Inferior parietal cortex (tissue), 1 donor: ENCODE measurements around the gene PROB1.
"Not testable (repeated sequence)": the region's sequence is repeated elsewhere in the genome, so short reads cannot be mapped to it uniquely, and the experiment has no call there.

Source experiments
- DNase-seq: peaks from one replicate; pipeline ENCODE4 v3.0.0-alpha.2; 2016; ENCODE audit errors: extremely low spot score

PROB1 gene

DNA sequence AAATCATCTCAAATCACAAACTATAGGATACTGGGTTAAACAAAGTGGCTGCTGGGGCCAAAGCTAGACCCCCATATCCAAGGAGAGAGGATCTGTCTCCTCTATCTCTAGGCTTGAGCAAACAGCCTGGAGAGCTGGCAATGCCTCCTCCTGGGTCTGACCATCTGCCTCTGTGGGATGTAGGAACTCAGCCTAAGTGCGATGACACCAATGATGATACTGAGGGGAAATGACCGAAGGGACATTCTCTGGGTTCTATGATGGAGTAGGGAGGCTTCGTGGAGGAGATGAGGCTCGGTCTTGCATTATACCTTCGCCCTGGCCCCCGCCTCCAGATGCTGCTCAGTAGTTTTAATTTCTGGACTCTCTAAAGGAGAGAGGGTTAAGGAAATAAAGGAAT lies 18.2 kb upstream of the PROB1 start:
- DNase-seq: no peak

DNA sequence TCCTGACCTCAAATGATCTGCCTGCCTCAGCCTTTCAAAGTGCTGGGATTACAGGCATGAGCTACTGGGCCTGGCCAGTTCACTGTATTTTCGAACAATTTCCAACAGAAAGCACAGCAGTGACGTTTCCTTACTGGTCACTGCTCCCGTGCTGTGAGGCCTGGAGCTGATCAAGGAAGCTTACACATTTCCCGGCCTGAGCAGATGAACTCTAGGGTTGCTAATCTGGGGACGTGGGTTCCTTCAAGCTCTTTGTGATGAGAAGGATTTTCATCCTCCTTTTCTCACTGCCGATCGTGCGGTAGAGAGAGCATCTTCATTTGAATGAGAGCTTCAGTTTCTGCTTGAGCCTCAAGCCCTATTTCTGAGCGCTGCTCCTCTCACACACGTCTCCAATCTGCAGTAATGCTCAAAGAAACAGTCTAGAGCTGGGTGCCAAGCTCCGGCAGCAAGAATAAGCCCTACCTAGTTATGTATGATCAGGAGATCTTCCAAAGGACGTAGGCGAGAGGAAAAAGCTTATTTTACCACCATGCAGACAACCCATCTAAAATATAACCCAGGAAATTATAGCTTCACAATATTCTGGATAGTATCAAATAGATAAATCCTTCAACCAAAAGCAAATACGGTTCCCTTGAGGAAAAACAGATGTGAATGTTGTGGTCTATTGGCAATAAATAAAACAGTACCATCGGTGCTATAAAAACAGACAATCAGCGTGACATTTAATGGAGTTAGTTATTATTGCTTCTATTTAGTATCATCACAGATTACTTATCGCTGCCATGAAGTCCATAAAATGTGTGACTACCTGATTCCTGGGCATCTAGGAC lies 16.3 kb upstream of the PROB1 start:
- peak; percentile 61 for DNase-seq

DNA sequence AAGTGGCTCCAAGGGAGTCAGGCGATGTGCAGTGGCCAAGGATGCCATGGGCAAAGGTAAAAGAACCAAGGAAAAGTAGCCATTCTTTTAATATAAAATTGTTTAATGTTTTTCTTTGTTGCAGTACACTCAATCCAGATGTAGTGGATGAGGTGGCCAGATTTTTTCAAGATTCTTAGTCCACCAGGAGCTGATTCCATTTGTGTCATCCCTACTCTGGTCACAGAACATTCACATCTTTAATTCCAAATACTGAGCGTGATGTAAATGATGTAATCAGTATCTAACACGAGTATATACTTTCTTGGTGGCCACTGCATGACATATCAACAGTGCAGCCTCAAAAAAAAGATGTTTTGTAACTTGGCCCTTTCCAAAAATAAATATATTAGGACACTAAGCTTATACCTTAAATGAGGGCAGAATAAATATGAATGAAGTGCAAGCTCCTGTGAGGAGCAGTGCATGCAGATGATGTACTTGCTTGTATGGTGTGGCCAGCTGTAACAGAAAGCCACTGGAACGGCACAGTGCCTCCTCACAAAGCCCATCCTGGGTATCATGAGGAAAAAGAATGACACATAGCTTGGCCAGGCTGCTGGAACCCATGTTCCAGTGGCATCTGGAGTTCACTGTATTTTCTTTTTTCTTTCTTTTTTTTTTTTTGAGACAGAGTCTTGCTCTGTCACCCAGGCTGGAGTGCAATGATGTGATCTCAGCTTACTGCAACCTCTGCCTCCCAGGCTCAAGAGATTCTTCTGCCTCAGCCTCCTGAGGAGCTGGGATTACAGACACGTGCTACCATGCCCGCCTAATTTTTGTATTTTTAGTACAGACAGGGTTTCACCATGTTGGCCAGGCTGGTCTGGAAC lies 15.5 kb upstream of the PROB1 start:
- no peak for DNase-seq

DNA sequence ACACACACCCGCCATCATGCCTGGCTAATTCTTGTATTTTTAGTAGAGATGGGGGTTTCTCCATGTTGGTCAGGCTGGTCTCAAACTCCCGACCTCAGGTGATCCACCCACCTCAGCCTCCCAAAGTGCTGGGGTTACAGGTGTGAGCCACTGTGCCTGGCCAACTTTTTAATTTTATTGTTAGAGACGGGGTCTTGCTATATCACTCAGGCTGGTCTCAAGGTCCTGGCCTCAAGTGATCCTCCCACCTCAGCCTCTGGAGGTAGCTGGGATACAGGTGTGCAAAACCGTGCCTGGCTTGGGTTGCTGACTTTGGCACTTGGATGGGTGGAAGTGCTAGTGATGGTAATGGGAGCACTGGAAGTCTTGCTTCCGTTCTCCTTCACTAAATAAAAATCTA lies 14.2 kb upstream of the PROB1 start:
- not testable (repeated sequence) for DNase-seq

DNA sequence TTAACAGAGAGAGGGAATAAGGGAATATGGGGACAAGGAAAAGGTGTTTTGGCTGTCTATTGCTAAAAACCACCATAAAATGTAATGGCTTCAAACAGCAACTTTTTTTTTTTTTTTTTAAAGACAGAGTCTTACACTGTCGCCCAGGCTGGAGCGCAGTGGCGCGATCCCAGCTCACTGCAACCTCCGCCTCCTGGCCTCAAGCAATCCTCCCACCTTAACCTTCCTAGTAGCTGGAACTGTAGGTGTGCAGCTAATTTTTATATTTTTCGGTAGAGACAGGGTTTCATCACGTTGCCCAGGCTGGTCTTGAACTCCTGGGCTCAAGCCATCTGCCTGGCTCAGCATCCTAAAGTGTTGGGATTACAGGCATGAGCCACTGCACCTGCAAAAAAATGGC lies 13.3 kb upstream of the PROB1 start:
- no peak for DNase-seq

DNA sequence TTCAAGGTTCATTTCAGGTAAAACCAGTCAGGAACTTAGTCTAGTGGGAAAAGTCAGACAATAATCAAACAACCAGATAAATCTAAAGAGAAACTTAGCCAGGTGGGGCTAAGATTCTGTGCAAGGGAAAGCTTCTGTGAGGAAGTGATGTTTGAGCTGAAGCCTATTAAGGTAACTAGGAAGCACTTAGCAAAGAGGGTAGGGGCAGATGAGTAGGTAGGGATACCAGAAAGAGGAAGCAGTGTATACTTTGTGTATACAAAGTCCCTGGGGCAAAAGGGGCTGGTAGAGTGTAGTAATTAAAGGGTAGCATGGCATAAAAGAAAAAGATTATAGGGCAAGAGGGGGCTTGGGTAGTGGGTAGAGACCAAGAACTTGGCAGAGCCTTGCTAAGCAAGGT lies 12.6 kb upstream of the PROB1 start:
- no peak for DNase-seq

DNA sequence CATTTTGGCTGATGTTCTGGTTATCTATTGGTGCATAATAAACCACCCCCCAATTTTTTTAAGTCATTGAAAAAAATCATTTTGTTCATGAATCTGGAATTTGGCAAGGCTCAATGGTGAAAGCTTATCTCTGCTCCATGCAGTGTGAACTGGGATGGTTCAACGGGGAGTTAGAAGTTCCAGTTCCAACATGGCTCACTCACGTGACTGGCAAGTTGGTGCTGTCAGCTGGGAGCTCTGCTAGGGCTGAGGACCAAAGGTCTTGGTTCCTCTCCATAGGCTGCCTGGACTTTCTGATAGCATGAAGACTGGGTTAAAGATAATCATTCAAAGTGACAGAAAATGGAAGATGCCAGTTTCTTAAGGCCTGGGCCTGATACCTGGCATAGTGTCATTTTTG lies 12.1 kb upstream of the PROB1 start:
- DNase-seq: no peak

DNA sequence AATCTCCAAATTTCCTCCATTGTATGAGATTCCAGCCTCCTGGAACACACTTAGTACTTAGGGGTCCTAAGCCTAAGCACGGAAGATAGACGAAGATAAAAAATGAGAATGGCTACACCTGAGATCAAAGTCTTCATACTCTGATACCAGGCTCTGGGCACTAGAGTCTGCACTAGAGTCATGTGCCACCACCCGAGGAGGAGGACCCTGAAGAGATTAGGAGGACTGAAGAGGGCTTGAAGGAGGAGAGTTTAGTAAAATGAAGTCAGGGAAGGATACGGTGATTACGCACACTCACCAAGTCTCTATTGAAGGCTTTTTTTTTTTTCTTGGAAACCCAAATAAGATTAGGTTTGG lies 9.6 kb upstream of the PROB1 start:
- DNase-seq: no peak

DNA sequence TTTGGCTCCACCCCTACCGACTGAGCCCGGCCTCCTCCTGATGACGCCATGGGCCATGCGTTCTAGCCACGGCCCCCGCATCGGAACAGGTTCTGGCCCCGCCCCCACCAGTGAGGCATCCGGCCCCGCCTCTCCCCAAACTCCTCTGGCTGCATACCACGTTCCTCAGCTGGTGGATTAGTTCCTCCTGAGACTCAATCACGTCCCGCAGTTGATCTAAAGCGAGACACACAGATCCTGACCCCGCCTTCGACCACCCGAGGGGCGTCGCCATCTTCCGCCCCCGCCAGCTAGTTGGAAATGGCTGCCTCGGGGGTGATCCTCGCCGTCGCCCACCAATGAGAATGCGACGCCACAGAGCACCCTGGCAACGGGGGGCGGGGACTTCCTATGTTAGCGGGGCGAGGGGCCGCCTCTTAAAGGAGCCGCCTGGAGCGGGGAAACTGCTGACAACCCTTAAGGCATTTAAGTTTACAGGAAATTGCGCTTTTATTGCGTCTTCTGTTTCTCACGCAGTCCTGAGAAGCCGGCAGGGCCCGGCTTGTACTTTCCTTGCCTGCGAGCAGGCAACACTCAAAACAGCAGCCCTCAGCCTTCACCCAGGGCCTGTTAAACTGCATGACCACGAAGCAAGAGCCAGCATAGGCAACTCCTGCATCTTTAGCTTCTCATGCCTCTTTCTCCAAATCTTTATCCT lies 9.0 kb upstream of the PROB1 start, which contains the start of gene SPATA24:
Gene SPATA24 (minus strand): TSS at position 303 of the 697 bp plus-strand sequence. CDS start 29 bp downstream, at position 274.
- peak; percentile 98 for DNase-seq

DNA sequence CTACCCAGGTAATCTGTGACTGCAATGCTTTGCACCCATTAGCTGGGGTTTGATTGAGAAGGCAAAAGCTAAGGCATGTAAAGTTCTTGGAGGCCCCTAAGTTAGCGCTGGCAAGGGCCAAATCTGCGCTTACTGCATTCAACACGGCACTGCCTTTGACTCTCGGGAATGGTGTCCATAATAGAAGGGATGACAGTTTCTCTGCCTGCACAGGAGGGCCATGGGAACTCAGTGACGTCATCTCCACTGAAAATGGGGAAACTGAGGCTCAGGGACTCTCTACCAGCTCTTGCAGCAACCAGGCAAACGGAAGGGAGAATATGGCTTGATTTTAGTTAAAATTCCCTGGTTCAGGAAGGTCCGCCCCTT lies 8.5 kb upstream of the PROB1 start:
- no peak for DNase-seq

DNA sequence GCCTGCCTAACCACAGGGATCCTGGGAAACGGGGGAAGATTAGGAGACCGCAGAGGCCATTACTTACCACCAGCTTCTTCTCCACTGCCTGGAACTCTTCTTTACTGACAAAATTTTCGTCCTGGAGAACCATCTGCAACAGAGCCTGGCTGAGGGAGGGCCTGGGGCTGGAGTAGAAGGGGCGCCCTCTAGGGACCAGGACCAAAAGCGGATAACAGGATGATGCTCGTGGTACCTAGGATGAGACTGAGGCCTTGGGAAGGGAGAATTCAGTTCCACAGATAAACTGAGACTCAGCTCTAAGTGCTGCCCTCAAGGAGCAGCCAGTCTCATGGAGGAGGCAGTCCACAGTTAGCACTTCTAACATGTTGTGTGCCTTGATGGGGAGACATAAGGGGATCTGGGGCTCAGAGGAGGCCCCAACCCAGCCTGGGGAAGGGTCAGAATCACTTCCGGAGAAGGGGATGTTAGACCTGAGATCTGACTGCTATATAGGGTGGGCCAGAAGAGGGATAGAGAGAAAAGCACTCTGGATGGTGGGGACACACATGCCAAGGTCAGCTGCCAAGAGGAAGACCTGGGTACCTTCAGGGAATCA lies 7.8 kb upstream of the PROB1 start:
- no peak for DNase-seq

DNA sequence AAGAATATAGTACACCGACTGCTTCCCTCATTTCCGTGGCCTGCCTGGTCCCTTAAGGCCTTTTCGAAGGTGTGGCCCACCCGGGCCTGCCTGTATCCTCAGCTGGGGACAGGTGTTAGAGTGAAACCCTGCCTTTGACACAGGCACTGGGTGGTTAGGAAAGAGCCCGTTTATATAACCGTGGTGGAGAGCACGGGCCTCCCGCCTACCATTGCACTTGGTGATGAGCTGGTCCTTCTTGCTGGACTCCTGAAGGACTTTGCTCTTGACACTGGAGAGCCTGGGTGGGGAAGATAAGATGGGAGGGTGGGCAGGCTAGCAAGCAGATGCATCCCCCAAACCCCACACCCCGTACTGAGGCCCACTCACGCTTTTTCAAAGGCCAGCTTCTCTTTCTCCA lies 6.6 kb upstream of the PROB1 start:
- no peak for DNase-seq

DNA sequence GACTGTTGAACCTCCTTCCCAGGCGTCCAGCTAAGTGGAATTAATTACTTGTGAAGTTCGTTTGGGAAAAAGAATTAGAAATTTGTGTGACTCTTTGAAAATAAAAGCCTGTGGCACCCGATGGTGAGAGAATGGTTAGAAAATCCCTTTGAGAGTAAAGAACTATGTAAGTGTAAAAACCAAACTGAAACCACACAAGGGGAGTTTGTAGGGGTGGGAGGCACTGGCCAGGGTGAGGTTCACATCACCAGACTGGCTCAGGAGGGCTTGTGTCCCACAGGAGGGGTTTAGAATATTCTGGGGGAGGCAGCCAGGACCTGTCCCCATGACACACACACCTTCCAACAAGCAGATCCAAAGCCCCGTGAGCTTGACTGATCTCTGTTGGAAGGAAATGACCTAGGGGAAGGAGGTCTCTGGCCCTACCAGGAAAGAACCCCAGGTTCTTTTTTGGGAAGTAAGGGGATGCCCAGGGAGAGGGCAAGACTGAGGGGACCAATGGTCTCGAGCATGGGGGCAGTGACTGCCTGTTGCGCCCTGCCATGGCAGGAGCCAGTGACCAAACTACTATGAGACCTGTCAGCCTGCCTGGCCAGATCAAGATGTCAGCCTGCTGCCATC lies 4.7 kb upstream of the PROB1 start:
- DNase-seq: no peak

DNA sequence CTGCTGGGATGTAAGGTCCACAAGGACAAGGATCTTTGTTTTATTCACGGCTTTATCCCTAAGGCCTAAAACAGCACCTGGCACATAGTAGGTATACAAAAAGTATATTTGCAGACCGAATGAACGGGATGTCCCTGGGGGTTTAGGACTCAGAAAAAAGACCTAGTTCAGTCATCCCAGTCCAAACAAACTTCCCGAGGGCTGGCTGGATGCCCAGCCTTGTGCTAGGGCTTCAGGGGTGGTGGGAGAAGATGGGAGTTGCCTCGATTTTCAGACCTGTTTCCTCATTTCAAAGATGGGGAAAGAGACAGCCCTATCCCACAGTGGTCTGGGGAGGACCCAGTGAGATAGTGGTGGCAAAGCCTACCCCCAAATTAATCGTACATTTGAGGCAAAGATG lies 3.0 kb upstream of the PROB1 start:
- DNase-seq: no peak

DNA sequence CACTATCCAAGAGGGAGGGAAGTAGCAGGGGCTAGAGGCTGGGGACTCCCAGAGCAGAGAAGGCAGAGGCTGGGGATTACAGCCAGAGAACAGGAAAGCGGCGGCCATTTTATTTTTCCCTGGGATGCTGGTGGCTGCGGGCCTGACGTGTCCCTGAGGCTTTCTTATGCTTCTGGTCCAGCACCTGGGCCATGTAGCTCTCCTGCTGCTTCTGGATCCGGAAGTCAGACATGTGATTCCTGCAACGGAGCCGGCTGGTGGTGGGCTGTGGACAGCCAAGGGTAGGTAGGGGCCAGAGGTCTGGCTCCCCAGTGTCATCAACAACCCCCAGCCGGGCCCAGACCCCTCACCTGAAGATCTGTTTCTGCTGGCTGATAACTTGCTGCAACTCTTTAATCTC lies 1.8 kb upstream of the PROB1 start:
- no peak for DNase-seq

DNA sequence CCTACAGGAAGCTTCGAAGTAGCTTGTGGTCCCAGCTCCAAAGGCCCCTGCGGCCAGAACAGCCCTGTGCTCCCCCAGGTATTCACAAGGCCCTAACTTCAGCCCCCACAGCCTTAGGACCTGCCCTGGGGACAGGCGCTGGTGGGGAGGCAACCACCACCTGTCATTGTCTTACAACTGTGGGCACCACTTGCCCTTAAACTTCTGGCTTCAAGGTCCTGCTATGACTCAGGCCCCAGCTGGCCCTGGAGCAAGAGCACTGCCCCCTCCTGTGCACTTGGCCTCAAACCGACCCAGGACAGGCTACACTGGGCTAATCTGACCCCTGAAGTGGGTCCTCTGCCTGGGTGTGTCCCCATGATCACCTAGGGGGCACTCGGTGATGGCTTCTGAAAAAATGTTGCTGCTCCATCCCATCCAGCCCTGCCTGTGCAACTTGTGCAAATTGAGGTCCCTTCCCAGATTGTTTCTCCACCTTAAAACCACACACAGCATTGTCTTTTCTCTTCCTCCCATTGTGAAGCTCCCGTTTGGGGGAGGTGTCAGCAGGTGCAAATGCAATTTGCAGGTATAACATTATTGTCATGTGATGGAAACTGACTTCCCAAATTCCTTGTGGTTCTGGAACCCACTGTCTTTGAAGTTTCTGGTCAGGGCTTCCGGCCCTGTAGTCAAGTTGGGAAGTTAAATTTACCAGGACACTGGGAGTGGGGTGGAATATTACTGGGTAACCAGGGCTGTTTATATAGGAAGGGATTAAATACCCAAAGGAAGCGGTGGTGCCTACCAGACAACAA lies 1.1 kb upstream of the PROB1 start:
- no peak for DNase-seq

DNA sequence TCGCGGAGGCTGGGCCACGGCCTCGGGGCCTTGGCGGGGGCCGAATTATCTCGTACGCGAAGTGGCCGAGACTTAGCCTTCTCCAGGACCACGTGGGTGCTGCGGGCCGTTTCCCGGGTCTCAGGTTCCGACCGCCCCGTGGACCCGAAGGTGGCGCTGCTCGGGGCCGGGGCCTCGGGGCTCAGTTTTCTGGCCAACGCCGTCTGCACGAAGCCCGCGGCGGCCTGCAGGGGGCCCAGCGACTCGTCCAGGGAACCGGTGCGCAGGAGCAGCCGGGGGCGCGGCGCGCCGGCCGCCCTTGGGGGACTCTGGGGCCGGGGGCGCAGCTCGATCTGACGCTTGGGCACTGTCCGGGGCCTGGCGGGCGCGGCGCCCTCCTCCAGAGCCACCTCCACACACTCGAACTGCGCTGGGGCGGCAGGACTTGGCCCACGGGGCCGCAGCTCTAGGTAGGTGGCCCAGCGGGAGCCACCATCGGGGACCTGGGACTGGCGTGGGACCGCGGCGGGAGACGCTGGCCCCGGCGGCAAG lies 716 bp downstream of the PROB1 start:
- no peak for DNase-seq

DNA sequence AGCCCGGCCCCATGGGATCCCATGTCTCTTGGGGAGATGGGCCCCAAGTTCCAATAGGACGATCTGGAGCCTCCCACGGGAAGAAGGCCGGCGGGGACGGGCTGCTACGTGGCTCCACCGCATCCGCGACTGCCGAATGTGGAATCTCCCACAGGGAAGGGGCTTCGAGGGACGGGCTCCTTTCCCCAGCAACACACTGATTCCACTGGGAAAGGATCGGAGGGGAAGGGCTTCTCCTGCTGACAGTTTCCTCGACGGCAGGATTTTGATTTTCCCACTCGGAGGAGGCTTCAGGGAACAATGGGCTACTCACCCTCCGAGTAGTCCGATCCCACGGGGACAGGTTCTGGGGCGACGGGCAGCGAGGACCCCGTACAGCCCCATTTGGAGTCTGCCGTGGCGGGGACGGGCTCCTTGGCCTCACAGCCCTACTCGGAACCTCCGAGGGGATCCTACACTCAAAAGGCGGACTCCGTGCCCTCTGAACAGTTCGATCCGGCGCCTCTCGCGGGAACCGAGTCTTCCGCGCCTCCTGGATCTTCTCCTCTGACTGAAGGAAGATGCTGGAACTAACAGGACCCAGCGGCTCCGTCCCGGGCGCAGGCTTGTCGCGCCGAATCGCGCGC lies 1.3 kb downstream of the PROB1 start:
- DNase-seq: no peak

DNA sequence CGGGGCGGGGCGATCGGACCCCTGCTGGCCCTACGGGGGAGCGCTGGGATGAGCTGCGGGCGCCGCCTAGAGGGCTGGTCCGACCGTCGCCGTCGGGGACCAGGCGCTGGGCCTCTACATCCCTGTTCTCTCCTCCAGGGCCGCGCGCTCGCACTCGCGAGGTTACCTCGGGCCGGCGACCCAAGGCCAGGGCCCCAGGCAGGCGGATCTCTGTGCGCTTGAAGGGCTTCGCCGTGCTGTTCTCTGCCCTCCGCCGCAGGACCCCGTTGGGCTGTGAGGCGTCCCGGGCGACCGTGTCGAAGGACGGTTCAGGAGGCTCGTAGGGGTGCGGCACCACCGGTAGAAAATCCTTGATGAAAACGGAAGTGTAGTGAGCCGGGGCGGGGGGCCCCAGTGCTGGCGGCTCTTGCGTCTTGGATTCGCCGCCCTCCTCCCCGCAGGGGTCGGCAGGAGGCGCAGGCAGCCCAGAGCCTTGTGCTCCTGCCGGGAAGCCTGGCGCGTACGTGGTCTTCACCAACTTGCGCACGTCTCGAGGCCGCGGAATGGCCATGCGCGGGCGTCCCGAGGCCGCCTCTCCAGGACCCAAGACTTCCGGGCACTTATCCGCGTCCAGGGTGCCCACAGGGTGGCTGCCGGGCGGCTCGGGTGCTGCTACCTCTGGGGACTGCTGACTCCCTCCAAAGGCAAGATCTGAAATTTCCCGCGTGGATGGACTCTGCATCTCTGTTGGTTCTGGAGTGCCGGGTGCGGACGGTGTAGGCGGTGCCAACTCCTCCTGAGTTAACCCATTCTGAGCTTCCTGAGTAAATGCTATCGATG lies 2.0 kb downstream of the PROB1 start:
- DNase-seq: no peak
